ENCODE measurements around the gene APEX2. TPM values are rescaled to one million over a fixed set of nuclear protein-coding genes. Genes with fewer than 3 reads are reported as not detected.
"Not testable (repeated sequence)": the region's sequence is repeated elsewhere in the genome, so short reads cannot be mapped to it uniquely, and the experiment has no call there.

Gene APEX2
- 17.0 TPM for polyA plus RNA-seq (2013, experiment 1 of 2)
- 15.5 TPM for polyA plus RNA-seq (2013, experiment 2 of 2)

GRCh38 chrX:54999717-55000598 is at the start of gene APEX2:
Gene APEX2, plus strand, starts transcription at chrX:55000363. Its CDS starts 60 bp downstream, at chrX:55000423.
- Histone ChIP-seq H3K4me3 (ENCODE audit: low read length) (peak within 1 kb of the TSS; percentile 99), H3K4me1 (ENCODE audit: insufficient read depth, low read length) (no peaks in the 10 kb centered on the region), H3K27ac (ENCODE audit: low read depth, low read length) (peak within 1 kb of the TSS; percentile 95), H3K9me3 (ENCODE audit: insufficient read depth, low read depth, low read length) (no peaks in the 10 kb centered on the region), H3K36me3 (ENCODE audit: insufficient read depth, low read length) (peaks cover 33% of the 10 kb centered on the region), H3K9ac (ENCODE audit: low read depth, low read length) (peak within 1 kb of the TSS; percentile 75), H3K27me3 (ENCODE audit: insufficient read depth, low read length) (no peaks in the 10 kb centered on the region)
- WGBS = under 1% methylated on average over 55 of the region's 55 CpGs

- no peaks in the 10 kb centered on the region for H3K27me3 ChIP-seq (ENCODE audit: insufficient read depth, low read length)
- no peak overlapping the region for H3K27ac ChIP-seq (ENCODE audit: low read depth, low read length)
- H3K9me3 ChIP-seq (ENCODE audit: insufficient read depth, low read depth, low read length) = no peaks in the 10 kb centered on the region
- no peaks in the 10 kb centered on the region for H3K4me1 ChIP-seq (ENCODE audit: insufficient read depth, low read length)
- H3K9ac ChIP-seq (ENCODE audit: low read depth, low read length) = no peak overlapping the region
- H3K36me3 ChIP-seq (ENCODE audit: insufficient read depth, low read length) = no peaks in the 10 kb centered on the region
- WGBS = 90% methylated on average over 8 of the region's 8 CpGs
- H3K4me3 ChIP-seq (ENCODE audit: low read length) = no peak overlapping the region
These were observed 49.3 kb upstream of the APEX2 start for GRCh38 chrX:54950730-54951375.

- no peaks in the 10 kb centered on the region for H3K9me3 ChIP-seq (ENCODE audit: insufficient read depth, low read depth, low read length)
- 84% methylated on average over 1 of the region's 1 CpG for WGBS
- H3K27ac ChIP-seq (ENCODE audit: low read depth, low read length) = no peak overlapping the region
- H3K4me3 ChIP-seq (ENCODE audit: low read length) = no peak overlapping the region
- no peaks in the 10 kb centered on the region for H3K27me3 ChIP-seq (ENCODE audit: insufficient read depth, low read length)
- H3K4me1 ChIP-seq (ENCODE audit: insufficient read depth, low read length) = no peaks in the 10 kb centered on the region
- no peak overlapping the region for H3K9ac ChIP-seq (ENCODE audit: low read depth, low read length)
- no peaks in the 10 kb centered on the region for H3K36me3 ChIP-seq (ENCODE audit: insufficient read depth, low read length)
These were observed 38.4 kb upstream of the APEX2 start for GRCh38 chrX:54961750-54962149.

- WGBS = 80% methylated on average over 2 of the region's 4 CpGs
- Histone ChIP-seq H3K27me3 (ENCODE audit: insufficient read depth, low read length) (no peaks in the 10 kb centered on the region), H3K4me3 (ENCODE audit: low read length) (no peak overlapping the region), H3K36me3 (ENCODE audit: insufficient read depth, low read length) (no peaks in the 10 kb centered on the region), H3K4me1 (ENCODE audit: insufficient read depth, low read length) (no peaks in the 10 kb centered on the region), H3K27ac (ENCODE audit: low read depth, low read length) (no peak overlapping the region), H3K9me3 (ENCODE audit: insufficient read depth, low read depth, low read length) (no peaks in the 10 kb centered on the region), H3K9ac (ENCODE audit: low read depth, low read length) (no peak overlapping the region)
These were observed 35.2 kb upstream of the APEX2 start for GRCh38 chrX:54964766-54965497.

- Histone ChIP-seq H3K4me1 (ENCODE audit: insufficient read depth, low read length) (no peaks in the 10 kb centered on the region), H3K9ac (ENCODE audit: low read depth, low read length) (no peak overlapping the region), H3K36me3 (ENCODE audit: insufficient read depth, low read length) (no peaks in the 10 kb centered on the region), H3K4me3 (ENCODE audit: low read length) (no peak overlapping the region), H3K27ac (ENCODE audit: low read depth, low read length) (no peak overlapping the region), H3K9me3 (ENCODE audit: insufficient read depth, low read depth, low read length) (no peaks in the 10 kb centered on the region), H3K27me3 (ENCODE audit: insufficient read depth, low read length) (no peaks in the 10 kb centered on the region)
- WGBS = 82% methylated on average over 3 of the region's 4 CpGs
These were observed 22.8 kb upstream of the APEX2 start for GRCh38 chrX:54977387-54977786.

GRCh38 chrX:54978448-54978847 is 21.7 kb upstream of the APEX2 start:
- H3K4me1 ChIP-seq (ENCODE audit: insufficient read depth, low read length) = no peaks in the 10 kb centered on the region
- H3K4me3 ChIP-seq (ENCODE audit: low read length) = no peak overlapping the region
- H3K27me3 ChIP-seq (ENCODE audit: insufficient read depth, low read length) = no peaks in the 10 kb centered on the region
- no peak overlapping the region for H3K9ac ChIP-seq (ENCODE audit: low read depth, low read length)
- no peaks in the 10 kb centered on the region for H3K9me3 ChIP-seq (ENCODE audit: insufficient read depth, low read depth, low read length)
- H3K27ac ChIP-seq (ENCODE audit: low read depth, low read length) = no peak overlapping the region
- H3K36me3 ChIP-seq (ENCODE audit: insufficient read depth, low read length) = no peaks in the 10 kb centered on the region

GRCh38 chrX:54979432-54979831 is 20.7 kb upstream of the APEX2 start:
- Histone ChIP-seq H3K4me3 (ENCODE audit: low read length) (no peak overlapping the region), H3K9me3 (ENCODE audit: insufficient read depth, low read depth, low read length) (no peaks in the 10 kb centered on the region), H3K4me1 (ENCODE audit: insufficient read depth, low read length) (no peaks in the 10 kb centered on the region), H3K9ac (ENCODE audit: low read depth, low read length) (no peak overlapping the region), H3K36me3 (ENCODE audit: insufficient read depth, low read length) (no peaks in the 10 kb centered on the region), H3K27me3 (ENCODE audit: insufficient read depth, low read length) (no peaks in the 10 kb centered on the region), H3K27ac (ENCODE audit: low read depth, low read length) (no peak overlapping the region)

- 82% methylated on average over 5 of the region's 6 CpGs for WGBS
- Histone ChIP-seq H3K36me3 (ENCODE audit: insufficient read depth, low read length) (no peaks in the 10 kb centered on the region), H3K4me1 (ENCODE audit: insufficient read depth, low read length) (no peaks in the 10 kb centered on the region), H3K9ac (ENCODE audit: low read depth, low read length) (no peak overlapping the region), H3K9me3 (ENCODE audit: insufficient read depth, low read depth, low read length) (no peaks in the 10 kb centered on the region), H3K27ac (ENCODE audit: low read depth, low read length) (no peak overlapping the region), H3K27me3 (ENCODE audit: insufficient read depth, low read length) (no peaks in the 10 kb centered on the region), H3K4me3 (ENCODE audit: low read length) (no peak overlapping the region)
These were observed 19.8 kb upstream of the APEX2 start for GRCh38 chrX:54980334-54980733.

GRCh38 chrX:54983306-54983705 is 16.9 kb upstream of the APEX2 start:
- not testable (repeated sequence) for H3K4me1 ChIP-seq (ENCODE audit: insufficient read depth, low read length); H3K9ac ChIP-seq (ENCODE audit: low read depth, low read length); H3K4me3 ChIP-seq (ENCODE audit: low read length); H3K27ac ChIP-seq (ENCODE audit: low read depth, low read length); H3K27me3 ChIP-seq (ENCODE audit: insufficient read depth, low read length); H3K36me3 ChIP-seq (ENCODE audit: insufficient read depth, low read length); H3K9me3 ChIP-seq (ENCODE audit: insufficient read depth, low read depth, low read length)
- WGBS = 100% methylated on average over 1 of the region's 2 CpGs

- Histone ChIP-seq H3K4me1 (ENCODE audit: insufficient read depth, low read length) (no peaks in the 10 kb centered on the region), H3K4me3 (ENCODE audit: low read length) (no peak overlapping the region), H3K9me3 (ENCODE audit: insufficient read depth, low read depth, low read length) (no peaks in the 10 kb centered on the region), H3K27me3 (ENCODE audit: insufficient read depth, low read length) (no peaks in the 10 kb centered on the region), H3K9ac (ENCODE audit: low read depth, low read length) (no peak overlapping the region), H3K27ac (ENCODE audit: low read depth, low read length) (no peak overlapping the region), H3K36me3 (ENCODE audit: insufficient read depth, low read length) (no peaks in the 10 kb centered on the region)
- no CpG with 5 or more reads among the region's 2 CpGs for WGBS
These were observed 8.5 kb upstream of the APEX2 start for GRCh38 chrX:54991706-54992105.
